K562 (cell line): ENCODE results near the gene TMEM11. TPM values are rescaled to one million over a fixed set of nuclear protein-coding genes. Genes with fewer than 3 reads are reported as not detected.

Source experiments
- ATAC-seq: fragments of 200-7000 bp; cut with Tn5 transposase; 3 replicates; pipeline ENCODE4 v1.9.1; 2020; ENCODE audit warnings: moderate library complexity
- BruUV-seq: library from RNA; stranded (reverse); fragments of 400-500 nt; replicated peaks from 2 replicates; lab custom pipeline; 2021; lab: Mats Ljungman, UMichigan
- CTCF ChIA-PET: fragments of 300-600 bp; formaldehyde crosslinking; extraction: SDS; loops from one replicate; lab custom pipeline; 2021; ENCODE audit warnings: low intra/inter-chr PET ratio; lab: Yijun Ruan, JAX
- POLR2A ChIA-PET: fragments of 300-600, 350-650 bp; sonication (Branson Sonifier 250); formaldehyde crosslinking; extraction: SDS; loops from one replicate; lab custom pipeline; 2021; ENCODE audit warnings: antibody characterized with exemption, inconsistent platforms; lab: Yijun Ruan, JAX
- DNase-seq, 4 experiments: peaks; one replicate each; pipeline versions ENCODE4 v3.0.0 to v3.0.0-alpha.2; 2011 to 2018; ENCODE audit warnings: low spot score in 3 of 4, mixed read lengths in 3 of 4; ENCODE audit errors: extremely low read depth in 1 of 4
- FAIRE-seq: peaks from 2 replicates; lab custom pipeline; 2011; peaks lifted over from hg19 to GRCh38; lab: Jason Lieb, UNC
- H2AFZ ChIP-seq: 2 replicates; pipeline ENCODE4 v1.6.0; 2011; ENCODE audit warnings: low read depth, low read length, control low read depth, inconsistent platforms
- H3K27ac ChIP-seq: fragments of 200-600 bp; 3 replicates; pipeline ENCODE4 v1.8.0; 2011; ENCODE audit warnings: low read depth, mild to moderate bottlenecking, control low read depth, inconsistent platforms, low read length, moderate library complexity, mixed read lengths; ENCODE audit errors: extremely low read depth
- H3K27me3 ChIP-seq, 2 experiments: fragments of 300-600 bp in 1 of 2; 2 replicates in 1 of 2; 3 replicates in 1 of 2; pipeline versions ENCODE4 v1.6.0 to v1.8.0; 2011; ENCODE audit warnings: inconsistent platforms in 2 of 2, low read length in 2 of 2, mild to moderate bottlenecking in 1 of 2, mixed read lengths in 1 of 2, moderate library complexity in 1 of 2; ENCODE audit not compliant: control insufficient read depth in 2 of 2, insufficient read depth in 2 of 2
- H3K36me3 ChIP-seq: fragments of 300-600 bp; 3 replicates; pipeline ENCODE4 v1.8.0; 2011; ENCODE audit warnings: mild to moderate bottlenecking, low read length, inconsistent platforms; ENCODE audit not compliant: control insufficient read depth, insufficient read depth
- H3K4me1 ChIP-seq, 2 experiments: fragments of 200-600 bp in 1 of 2; replicated peaks in 1 of 2; 2 replicates in 1 of 2; 3 replicates in 1 of 2; pipeline versions ENCODE4 v1.5.1 to v1.8.0; 2011; ENCODE audit warnings: inconsistent platforms in 2 of 2, low read length in 2 of 2, mild to moderate bottlenecking in 1 of 2, mixed read lengths in 1 of 2, moderate library complexity in 1 of 2; ENCODE audit not compliant: control insufficient read depth in 2 of 2, insufficient read depth in 2 of 2
- H3K4me2 ChIP-seq: 2 replicates; pipeline ENCODE4 v1.6.1; 2011; ENCODE audit warnings: low read length, control low read depth, inconsistent platforms, mixed read lengths; ENCODE audit not compliant: insufficient read depth
- H3K4me3 ChIP-seq: fragments of 200-600 bp; sonication (generic), shearing (Covaris generic); 2 replicates; pipeline ENCODE4 v1.5.1; 2016; ENCODE audit warnings: control low read depth, inconsistent platforms
- H3K79me2 ChIP-seq: fragments of 200-600 bp; 3 replicates; pipeline ENCODE4 v1.8.0; 2011; ENCODE audit warnings: low read length, inconsistent platforms; ENCODE audit not compliant: control insufficient read depth, insufficient read depth
- H3K9ac ChIP-seq, 2 experiments: 2 replicates each; pipeline versions ENCODE4 v1.6.0 to v1.6.1; 2011; ENCODE audit warnings: low read depth in 2 of 2, low read length in 2 of 2, control low read depth in 1 of 2, inconsistent platforms in 1 of 2, mild to moderate bottlenecking in 1 of 2, mixed read lengths in 1 of 2; ENCODE audit not compliant: insufficient read depth in 1 of 2
- H3K9me1 ChIP-seq: one replicate; pipeline ENCODE4 v1.6.0; 2011; ENCODE audit warnings: inconsistent platforms, mild to moderate bottlenecking, low read length, moderate library complexity; ENCODE audit not compliant: control insufficient read depth, insufficient read depth
- H3K9me3 ChIP-seq: replicated peaks from 2 replicates; pipeline ENCODE4 v1.5.1; 2011; ENCODE audit warnings: low read depth, low read length, inconsistent platforms; ENCODE audit not compliant: control insufficient read depth, insufficient read depth
- H4K20me1 ChIP-seq: replicated peaks from 2 replicates; pipeline ENCODE4 v1.6.1; 2011; ENCODE audit warnings: low read length, inconsistent platforms, mixed read lengths; ENCODE audit not compliant: control insufficient read depth, insufficient read depth
- CXXC5 ChIP-seq: fragments of 250-450 bp; sonication (Bioruptor Pico); IDR thresholded peaks from 2 replicates; pipeline ENCODE4 v1.8.0; 2022; ENCODE audit warnings: inconsistent platforms, mild to moderate bottlenecking, moderate library complexity
- HCFC1 ChIP-seq: IDR thresholded peaks from 2 replicates; pipeline ENCODE4 v1.6.1; 2012; ENCODE audit warnings: low read depth, low read length, improper control_type of control experiment
- HMGN3 ChIP-seq: IDR thresholded peaks from 2 replicates; pipeline ENCODE4 v1.6.1; 2011; ENCODE audit warnings: borderline replicate concordance, low read depth, mild to moderate bottlenecking, mixed read lengths, low read length; ENCODE audit not compliant: insufficient read length; ENCODE audit errors: extremely low read depth
- KDM2B ChIP-seq: fragments of 250-450 bp; sonication (Bioruptor Pico); IDR thresholded peaks from 2 replicates; pipeline ENCODE4 v1.8.0; 2021; ENCODE audit warnings: mild to moderate bottlenecking, moderate library complexity
- MED1 ChIP-seq: sonication (generic); formaldehyde crosslinking; IDR thresholded peaks from 2 replicates; pipeline ENCODE4 v1.8.1; 2023; ENCODE audit warnings: missing genetic modification reagents, borderline replicate concordance
- RBFOX2 ChIP-seq: fragments of 200-400 bp; formaldehyde crosslinking; IDR thresholded peaks from 2 replicates; pipeline ENCODE4 v1.6.1; 2017; ENCODE audit warnings: low read depth, mild to moderate bottlenecking, low read length, moderate library complexity
- RBM25 ChIP-seq: fragments of 200-400 bp; formaldehyde crosslinking; IDR thresholded peaks from 2 replicates; pipeline ENCODE4 v1.6.1; 2018; ENCODE audit warnings: low read length, low read depth, moderate library complexity; ENCODE audit not compliant: severe bottlenecking
- SIX5 ChIP-seq, 2 experiments: IDR thresholded peaks; 2 replicates each; pipeline ENCODE4 v1.6.1; 2011; ENCODE audit warnings: low read length in 2 of 2, borderline replicate concordance in 1 of 2, low read depth in 1 of 2, mild to moderate bottlenecking in 1 of 2, moderate library complexity in 1 of 2; ENCODE audit not compliant: insufficient read depth in 1 of 2
- SP1 ChIP-seq: sonication (generic); formaldehyde crosslinking; IDR thresholded peaks from 2 replicates; pipeline ENCODE4 v1.8.1; 2022; ENCODE audit warnings: mild to moderate bottlenecking, missing genetic modification reagents
- TAF1 ChIP-seq: IDR thresholded peaks from 2 replicates; pipeline ENCODE4 v1.6.1; 2011; ENCODE audit warnings: mild to moderate bottlenecking, low read length, moderate library complexity; ENCODE audit not compliant: insufficient read depth, control insufficient read depth, severe bottlenecking; ENCODE audit errors: extremely low read depth
- ZNF212 ChIP-seq: fragments of 450-650 bp; formaldehyde crosslinking; IDR thresholded peaks from 2 replicates; pipeline ENCODE4 v1.4.0; 2020; ENCODE audit warnings: mild to moderate bottlenecking
- WGBS: fragments of 100-300 bp; shearing (Covaris generic); methylation state at CpG from one replicate; pipeline ENCODE4 v1.1.6; 2016; ENCODE audit warnings: low coverage, mixed read lengths; ENCODE audit not compliant: insufficient coverage; ENCODE audit errors: missing lambda C conversion rate; 5-methylcytosine and 5-hydroxymethylcytosine counted together
- in situ Hi-C: fragments of 300-500 bp; cut with MboI; formaldehyde crosslinking; loops from 4 replicates; pipeline ENCODE4 v1.15.0; 2018; ENCODE audit warnings: inconsistent platforms, mixed read lengths
- intact Hi-C: fragments of 100-400 bp; cut with micrococcal nuclease; formaldehyde crosslinking; loops from 2 replicates; pipeline ENCODE4 v1.14.2; 2022
- polyA plus RNA-seq, 8 experiments: library from polyadenylated mRNA; depleted of rRNA in 4 of 8; stranded (reverse) in 5 of 8; unstranded in 3 of 8; fragments of >200 nt; fragmentation: Nextera tagmentation in 2 of 8; fragmentation: Illumina TruSeq in 1 of 8; extraction: Ambion mirVana in 2 of 8; extraction: Trizol in 1 of 8; gene quantifications; 2 replicates each; pipeline versions ENCODE4 v1.2.1 to v1.2.3, GENCODE V29; 2011 to 2014; ENCODE audit warnings: inconsistent platforms in 1 of 8, missing spikeins in 1 of 8
- total RNA-seq, 7 experiments: library from RNA; depleted of rRNA in 6 of 7; stranded (reverse); fragments of >200 nt in 6 of 7; fragmentation: Illumina TruSeq in 2 of 7; extraction: Trizol in 2 of 7; gene quantifications; 2 replicates each; pipeline versions ENCODE4 v1.2.1 to v1.2.3, GENCODE V29; 2011 to 2021; ENCODE audit warnings: low replicate concordance in 1 of 7
- TF ChIP-seq, protein P1 (sequence below): fragments of 200-800 bp; sonication (Bioruptor generic); IDR thresholded peaks from 2 replicates; pipeline ENCODE4 v1.6.1; 2017; ENCODE audit warnings: missing genetic modification characterization, missing compliant biosample characterization
- TF ChIP-seq, protein P2 (sequence below): fragments of 250-450 bp; sonication (Bioruptor Pico); IDR thresholded peaks from 2 replicates; pipeline ENCODE4 v1.9.0; 2021; ENCODE audit warnings: mild to moderate bottlenecking

TMEM11 gene
- total and polyA plus RNA-seq, 9 of the 15 experiments (the other 6 are each of a cell fraction or from before 2014, with no cell fraction given) = 12.0 to 40.7 (median 30.0) TPM

DNA sequence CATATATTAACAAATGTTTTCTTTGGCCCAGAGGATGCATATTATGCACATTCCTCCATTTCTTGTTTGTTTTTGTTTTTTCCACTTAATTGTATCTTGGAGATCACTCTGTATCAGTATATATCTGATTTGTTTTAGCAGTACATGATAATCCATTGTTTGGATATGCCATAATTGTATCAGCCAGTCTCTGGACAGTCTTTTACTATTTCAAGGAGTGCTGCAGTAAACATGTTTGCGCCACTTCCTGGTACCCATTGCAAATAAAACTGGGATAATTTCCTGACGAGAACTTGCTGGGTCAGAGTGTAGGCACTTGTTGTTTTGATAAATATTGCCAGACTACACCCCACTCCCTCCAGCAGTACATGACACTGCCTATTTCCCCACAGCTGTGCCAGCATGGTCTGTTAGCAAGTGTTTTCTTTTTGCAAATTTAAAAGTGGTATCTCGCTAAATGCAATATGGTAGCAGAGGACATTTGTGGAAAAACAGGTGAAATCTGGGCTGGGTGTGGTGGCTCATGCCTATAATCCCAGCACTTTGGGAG, 4.9 kb upstream of the TMEM11 start:
- ATAC-seq (no peak), FAIRE-seq (no peak), DNase-seq (no peak)
- Histone ChIP-seq H4K20me1 (no peaks in the 10 kb centered on the region), H3K4me1 (peaks cover 12 to 19% of the 10 kb centered on the region in 2 experiments; a peak in 3 of 5 replicates), H3K27ac (no peak overlapping the region), H3K4me3 (no peak overlapping the region), H3K79me2 (peaks cover 46% of the 10 kb centered on the region), H3K4me2 (no peak overlapping the region), H3K27me3 (no peaks in the 10 kb centered on the region), H3K9me1 (no peaks in the 10 kb centered on the region), H3K36me3 (peaks cover 35% of the 10 kb centered on the region), H3K9me3 (0 out of 2 replicates have a peak, but pooled peaks cover 1% of the 10 kb centered on the region), H3K9ac (no peak overlapping the region), H2AFZ (no peak overlapping the region)
- in situ Hi-C loops = no loop called here
- peak; percentile 72 for TF ChIP-seq RBM25
- no peak for TF ChIP-seq CXXC5 (CRISPR knock-in tag)
- CTCF ChIA-PET = no interaction called here
- intact Hi-C loops = loop anchor here (5.0 kb wide), 1 partner anchor 92 kb away; the partner anchor contains the start of gene DHRS7B
- BruUV-seq = no TSS peak
- POLR2A ChIA-PET = no interaction called here
- WGBS = 95% methylated on average over 3 of the region's 3 CpGs

DNA sequence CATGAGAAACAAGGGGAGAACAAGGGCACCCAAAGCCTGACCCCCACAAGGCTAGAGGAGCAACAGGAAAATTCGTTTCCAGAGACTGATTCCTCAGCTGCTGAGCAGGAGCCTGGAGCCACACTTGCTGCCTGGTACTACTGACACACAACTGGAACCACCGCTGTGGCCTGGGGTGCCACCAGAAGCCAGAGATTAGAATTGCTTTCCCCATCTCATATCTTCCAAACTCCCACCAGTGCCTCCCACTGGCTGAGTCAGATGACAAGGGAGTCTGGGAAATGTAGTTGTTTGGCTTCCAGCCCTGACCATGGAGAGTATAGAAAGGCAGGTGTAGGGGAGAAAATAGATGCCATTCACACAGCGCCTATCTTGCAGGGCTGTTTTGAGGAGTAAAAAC, 4.1 kb upstream of the TMEM11 start:
- FAIRE-seq (peak; percentile 55), ATAC-seq (no peak), DNase-seq (peak in 2 of 4 experiments; percentile 28 to 35)
- Histone ChIP-seq H4K20me1 (no peaks in the 10 kb centered on the region), H3K4me2 (no peak overlapping the region), H3K4me3 (no peak overlapping the region), H3K36me3 (peaks cover 35% of the 10 kb centered on the region), H3K9ac (no peak overlapping the region), H3K27me3 (no peaks in the 10 kb centered on the region), H3K4me1 (peaks cover 17 to 19% of the 10 kb centered on the region in 2 experiments; a peak in 3 of 5 replicates), H3K27ac (no peak overlapping the region), H2AFZ (no peak overlapping the region), H3K9me1 (no peaks in the 10 kb centered on the region), H3K9me3 (0 out of 2 replicates have a peak, but pooled peaks cover 1% of the 10 kb centered on the region), H3K79me2 (peaks cover 54% of the 10 kb centered on the region)
- intact Hi-C loops = loop anchor here (5.0 kb wide), 1 partner anchor 91 kb away; the partner anchor contains the start of gene DHRS7B
- BruUV-seq = no TSS peak
- ChIA-PET POLR2A (no interaction called here), CTCF (no interaction called here)
- in situ Hi-C loops = no loop called here
- 43% methylated on average over 3 of the region's 3 CpGs for WGBS
- no peak for TF ChIP-seq ZNF212 (CRISPR knock-in tag)
- TF ChIP-seq HMGN3 = no peak
- no peak for TF ChIP-seq RBFOX2
- TF ChIP-seq KDM2B (CRISPR knock-in tag) = no peak
- TF ChIP-seq, protein P1, sequence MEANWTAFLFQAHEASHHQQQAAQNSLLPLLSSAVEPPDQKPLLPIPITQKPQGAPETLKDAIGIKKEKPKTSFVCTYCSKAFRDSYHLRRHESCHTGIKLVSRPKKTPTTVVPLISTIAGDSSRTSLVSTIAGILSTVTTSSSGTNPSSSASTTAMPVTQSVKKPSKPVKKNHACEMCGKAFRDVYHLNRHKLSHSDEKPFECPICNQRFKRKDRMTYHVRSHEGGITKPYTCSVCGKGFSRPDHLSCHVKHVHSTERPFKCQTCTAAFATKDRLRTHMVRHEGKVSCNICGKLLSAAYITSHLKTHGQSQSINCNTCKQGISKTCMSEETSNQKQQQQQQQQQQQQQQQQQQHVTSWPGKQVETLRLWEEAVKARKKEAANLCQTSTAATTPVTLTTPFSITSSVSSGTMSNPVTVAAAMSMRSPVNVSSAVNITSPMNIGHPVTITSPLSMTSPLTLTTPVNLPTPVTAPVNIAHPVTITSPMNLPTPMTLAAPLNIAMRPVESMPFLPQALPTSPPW (CRISPR knock-in tag) = no peak
- TF ChIP-seq SIX5 (IDR thresholded peaks at IDR 0.05; ENCODE audit: borderline replicate concordance in 1 of 2, insufficient read depth in 1 of 2, low read depth in 1 of 2, low read length in 2 of 2) = peak; percentile 45 to 50; a peak in 2 of 4 replicates
- no peak for TF ChIP-seq MED1 (CRISPR knock-in tag)
- TF ChIP-seq HCFC1 = peak; percentile 82
- no peak for TF ChIP-seq TAF1
- TF ChIP-seq, protein P2, sequence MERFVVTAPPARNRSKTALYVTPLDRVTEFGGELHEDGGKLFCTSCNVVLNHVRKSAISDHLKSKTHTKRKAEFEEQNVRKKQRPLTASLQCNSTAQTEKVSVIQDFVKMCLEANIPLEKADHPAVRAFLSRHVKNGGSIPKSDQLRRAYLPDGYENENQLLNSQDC (CRISPR knock-in tag) = no peak
- TF ChIP-seq SP1 (CRISPR knock-in tag) = no peak
